ENCODE data around the gene AURKA. TPM values are rescaled to one million over a fixed set of nuclear protein-coding genes. Genes with fewer than 3 reads are reported as not detected.

AURKA gene
- total and polyA plus RNA-seq, 2 experiments from 2014 or later = 75.8 to 82.0 TPM

DNA sequence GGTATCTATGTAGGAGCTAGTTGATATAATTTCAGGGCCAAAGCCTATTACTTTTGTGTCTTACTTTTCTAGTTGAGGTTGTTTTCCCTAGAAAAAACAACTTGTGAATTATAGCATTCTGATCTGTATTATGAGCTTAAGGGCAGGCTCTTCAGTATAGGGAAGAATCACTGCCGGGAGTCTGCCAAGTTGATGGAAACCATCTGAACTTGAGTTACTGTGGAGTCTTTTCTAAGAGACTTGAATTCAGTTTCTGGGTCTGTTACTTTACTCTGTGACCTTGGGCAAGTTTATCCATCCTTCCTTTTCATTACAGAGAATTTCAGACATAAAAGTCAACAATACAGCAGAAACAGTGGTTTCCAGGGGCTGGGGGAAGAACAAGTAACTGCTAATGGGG, 17.9 kb upstream of the AURKA start:
- Mint-ChIP-seq H3K4me1 (no peaks in the 10 kb centered on the region), H3K36me3 (ENCODE audit: low read depth) (peaks cover 34% of the 10 kb centered on the region), H3K27me3 (ENCODE audit: insufficient read depth, low read depth, poor library complexity) (no peaks in the 10 kb centered on the region), H3K27ac (no peak overlapping the region), H3K9me3 (no peaks in the 10 kb centered on the region), H3K4me3 (no peak overlapping the region)
- ATAC-seq (no peak), DNase-seq (ENCODE audit: low spot score) (no peak)
- H3K4me2 ChIP-seq = no peak overlapping the region
- H3K9me2 ChIP-seq (ENCODE audit: insufficient read depth) = no peaks in the 10 kb centered on the region
- no peak for TF ChIP-seq STAT1 (IDR thresholded peaks at IDR 0.05; ENCODE audit: unreplicated experiment)
- TF ChIP-seq CREB1 (CRISPR knock-in tag; IDR thresholded peaks at IDR 0.05; ENCODE audit: low read depth) = no peak
- TF ChIP-seq, protein P1, sequence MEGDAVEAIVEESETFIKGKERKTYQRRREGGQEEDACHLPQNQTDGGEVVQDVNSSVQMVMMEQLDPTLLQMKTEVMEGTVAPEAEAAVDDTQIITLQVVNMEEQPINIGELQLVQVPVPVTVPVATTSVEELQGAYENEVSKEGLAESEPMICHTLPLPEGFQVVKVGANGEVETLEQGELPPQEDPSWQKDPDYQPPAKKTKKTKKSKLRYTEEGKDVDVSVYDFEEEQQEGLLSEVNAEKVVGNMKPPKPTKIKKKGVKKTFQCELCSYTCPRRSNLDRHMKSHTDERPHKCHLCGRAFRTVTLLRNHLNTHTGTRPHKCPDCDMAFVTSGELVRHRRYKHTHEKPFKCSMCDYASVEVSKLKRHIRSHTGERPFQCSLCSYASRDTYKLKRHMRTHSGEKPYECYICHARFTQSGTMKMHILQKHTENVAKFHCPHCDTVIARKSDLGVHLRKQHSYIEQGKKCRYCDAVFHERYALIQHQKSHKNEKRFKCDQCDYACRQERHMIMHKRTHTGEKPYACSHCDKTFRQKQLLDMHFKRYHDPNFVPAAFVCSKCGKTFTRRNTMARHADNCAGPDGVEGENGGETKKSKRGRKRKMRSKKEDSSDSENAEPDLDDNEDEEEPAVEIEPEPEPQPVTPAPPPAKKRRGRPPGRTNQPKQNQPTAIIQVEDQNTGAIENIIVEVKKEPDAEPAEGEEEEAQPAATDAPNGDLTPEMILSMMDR (conservative IDR thresholded peaks at IDR 0.05; ENCODE audit: low read depth in 2 of 2) = no peak
- no peak for TF ChIP-seq POLR2AphosphoS5 (IDR thresholded peaks at IDR 0.05; ENCODE audit: low read depth)
- no peak for TF ChIP-seq EZH2phosphoT487 (IDR thresholded peaks at IDR 0.05; ENCODE audit: unreplicated experiment)
- TF ChIP-seq, protein P2, sequence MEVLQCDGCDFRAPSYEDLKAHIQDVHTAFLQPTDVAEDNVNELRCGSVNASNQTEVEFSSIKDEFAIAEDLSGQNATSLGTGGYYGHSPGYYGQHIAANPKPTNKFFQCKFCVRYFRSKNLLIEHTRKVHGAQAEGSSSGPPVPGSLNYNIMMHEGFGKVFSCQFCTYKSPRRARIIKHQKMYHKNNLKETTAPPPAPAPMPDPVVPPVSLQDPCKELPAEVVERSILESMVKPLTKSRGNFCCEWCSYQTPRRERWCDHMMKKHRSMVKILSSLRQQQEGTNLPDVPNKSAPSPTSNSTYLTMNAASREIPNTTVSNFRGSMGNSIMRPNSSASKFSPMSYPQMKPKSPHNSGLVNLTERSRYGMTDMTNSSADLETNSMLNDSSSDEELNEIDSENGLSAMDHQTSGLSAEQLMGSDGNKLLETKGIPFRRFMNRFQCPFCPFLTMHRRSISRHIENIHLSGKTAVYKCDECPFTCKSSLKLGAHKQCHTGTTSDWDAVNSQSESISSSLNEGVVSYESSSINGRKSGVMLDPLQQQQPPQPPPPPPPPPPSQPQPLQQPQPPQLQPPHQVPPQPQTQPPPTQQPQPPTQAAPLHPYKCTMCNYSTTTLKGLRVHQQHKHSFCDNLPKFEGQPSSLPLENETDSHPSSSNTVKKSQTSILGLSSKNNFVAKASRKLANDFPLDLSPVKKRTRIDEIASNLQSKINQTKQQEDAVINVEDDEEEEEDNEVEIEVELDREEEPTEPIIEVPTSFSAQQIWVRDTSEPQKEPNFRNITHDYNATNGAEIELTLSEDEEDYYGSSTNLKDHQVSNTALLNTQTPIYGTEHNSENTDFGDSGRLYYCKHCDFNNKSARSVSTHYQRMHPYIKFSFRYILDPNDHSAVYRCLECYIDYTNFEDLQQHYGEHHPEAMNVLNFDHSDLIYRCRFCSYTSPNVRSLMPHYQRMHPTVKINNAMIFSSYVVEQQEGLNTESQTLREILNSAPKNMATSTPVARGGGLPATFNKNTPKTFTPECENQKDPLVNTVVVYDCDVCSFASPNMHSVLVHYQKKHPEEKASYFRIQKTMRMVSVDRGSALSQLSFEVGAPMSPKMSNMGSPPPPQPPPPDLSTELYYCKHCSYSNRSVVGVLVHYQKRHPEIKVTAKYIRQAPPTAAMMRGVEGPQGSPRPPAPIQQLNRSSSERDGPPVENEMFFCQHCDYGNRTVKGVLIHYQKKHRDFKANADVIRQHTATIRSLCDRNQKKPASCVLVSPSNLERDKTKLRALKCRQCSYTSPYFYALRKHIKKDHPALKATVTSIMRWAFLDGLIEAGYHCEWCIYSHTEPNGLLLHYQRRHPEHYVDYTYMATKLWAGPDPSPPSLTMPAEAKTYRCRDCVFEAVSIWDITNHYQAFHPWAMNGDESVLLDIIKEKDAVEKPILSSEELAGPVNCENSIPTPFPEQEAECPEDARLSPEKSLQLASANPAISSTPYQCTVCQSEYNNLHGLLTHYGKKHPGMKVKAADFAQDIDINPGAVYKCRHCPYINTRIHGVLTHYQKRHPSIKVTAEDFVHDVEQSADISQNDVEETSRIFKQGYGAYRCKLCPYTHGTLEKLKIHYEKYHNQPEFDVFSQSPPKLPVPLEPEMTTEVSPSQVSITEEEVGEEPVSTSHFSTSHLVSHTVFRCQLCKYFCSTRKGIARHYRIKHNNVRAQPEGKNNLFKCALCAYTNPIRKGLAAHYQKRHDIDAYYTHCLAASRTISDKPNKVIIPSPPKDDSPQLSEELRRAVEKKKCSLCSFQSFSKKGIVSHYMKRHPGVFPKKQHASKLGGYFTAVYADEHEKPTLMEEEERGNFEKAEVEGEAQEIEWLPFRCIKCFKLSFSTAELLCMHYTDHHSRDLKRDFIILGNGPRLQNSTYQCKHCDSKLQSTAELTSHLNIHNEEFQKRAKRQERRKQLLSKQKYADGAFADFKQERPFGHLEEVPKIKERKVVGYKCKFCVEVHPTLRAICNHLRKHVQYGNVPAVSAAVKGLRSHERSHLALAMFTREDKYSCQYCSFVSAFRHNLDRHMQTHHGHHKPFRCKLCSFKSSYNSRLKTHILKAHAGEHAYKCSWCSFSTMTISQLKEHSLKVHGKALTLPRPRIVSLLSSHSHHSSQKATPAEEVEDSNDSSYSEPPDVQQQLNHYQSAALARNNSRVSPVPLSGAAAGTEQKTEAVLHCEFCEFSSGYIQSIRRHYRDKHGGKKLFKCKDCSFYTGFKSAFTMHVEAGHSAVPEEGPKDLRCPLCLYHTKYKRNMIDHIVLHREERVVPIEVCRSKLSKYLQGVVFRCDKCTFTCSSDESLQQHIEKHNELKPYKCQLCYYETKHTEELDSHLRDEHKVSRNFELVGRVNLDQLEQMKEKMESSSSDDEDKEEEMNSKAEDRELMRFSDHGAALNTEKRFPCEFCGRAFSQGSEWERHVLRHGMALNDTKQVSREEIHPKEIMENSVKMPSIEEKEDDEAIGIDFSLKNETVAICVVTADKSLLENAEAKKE (CRISPR knock-in tag; IDR thresholded peaks at IDR 0.05) = no peak
- no peak for TF ChIP-seq ZNF114 (CRISPR knock-in tag; IDR thresholded peaks at IDR 0.05)
- no peak for TF ChIP-seq ZNF331 (CRISPR knock-in tag; IDR thresholded peaks at IDR 0.05; ENCODE audit: low read depth)
- TF ChIP-seq, protein P3, sequence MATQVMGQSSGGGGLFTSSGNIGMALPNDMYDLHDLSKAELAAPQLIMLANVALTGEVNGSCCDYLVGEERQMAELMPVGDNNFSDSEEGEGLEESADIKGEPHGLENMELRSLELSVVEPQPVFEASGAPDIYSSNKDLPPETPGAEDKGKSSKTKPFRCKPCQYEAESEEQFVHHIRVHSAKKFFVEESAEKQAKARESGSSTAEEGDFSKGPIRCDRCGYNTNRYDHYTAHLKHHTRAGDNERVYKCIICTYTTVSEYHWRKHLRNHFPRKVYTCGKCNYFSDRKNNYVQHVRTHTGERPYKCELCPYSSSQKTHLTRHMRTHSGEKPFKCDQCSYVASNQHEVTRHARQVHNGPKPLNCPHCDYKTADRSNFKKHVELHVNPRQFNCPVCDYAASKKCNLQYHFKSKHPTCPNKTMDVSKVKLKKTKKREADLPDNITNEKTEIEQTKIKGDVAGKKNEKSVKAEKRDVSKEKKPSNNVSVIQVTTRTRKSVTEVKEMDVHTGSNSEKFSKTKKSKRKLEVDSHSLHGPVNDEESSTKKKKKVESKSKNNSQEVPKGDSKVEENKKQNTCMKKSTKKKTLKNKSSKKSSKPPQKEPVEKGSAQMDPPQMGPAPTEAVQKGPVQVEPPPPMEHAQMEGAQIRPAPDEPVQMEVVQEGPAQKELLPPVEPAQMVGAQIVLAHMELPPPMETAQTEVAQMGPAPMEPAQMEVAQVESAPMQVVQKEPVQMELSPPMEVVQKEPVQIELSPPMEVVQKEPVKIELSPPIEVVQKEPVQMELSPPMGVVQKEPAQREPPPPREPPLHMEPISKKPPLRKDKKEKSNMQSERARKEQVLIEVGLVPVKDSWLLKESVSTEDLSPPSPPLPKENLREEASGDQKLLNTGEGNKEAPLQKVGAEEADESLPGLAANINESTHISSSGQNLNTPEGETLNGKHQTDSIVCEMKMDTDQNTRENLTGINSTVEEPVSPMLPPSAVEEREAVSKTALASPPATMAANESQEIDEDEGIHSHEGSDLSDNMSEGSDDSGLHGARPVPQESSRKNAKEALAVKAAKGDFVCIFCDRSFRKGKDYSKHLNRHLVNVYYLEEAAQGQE (IDR thresholded peaks at IDR 0.05; ENCODE audit: unreplicated experiment) = no peak
- TF ChIP-seq EZH2 (IDR thresholded peaks at IDR 0.05; ENCODE audit: low read depth, unreplicated experiment) = no peak
- TF ChIP-seq NANOG (IDR thresholded peaks at IDR 0.05; ENCODE audit: borderline replicate concordance) = no peak
- TF ChIP-seq, protein P4, sequence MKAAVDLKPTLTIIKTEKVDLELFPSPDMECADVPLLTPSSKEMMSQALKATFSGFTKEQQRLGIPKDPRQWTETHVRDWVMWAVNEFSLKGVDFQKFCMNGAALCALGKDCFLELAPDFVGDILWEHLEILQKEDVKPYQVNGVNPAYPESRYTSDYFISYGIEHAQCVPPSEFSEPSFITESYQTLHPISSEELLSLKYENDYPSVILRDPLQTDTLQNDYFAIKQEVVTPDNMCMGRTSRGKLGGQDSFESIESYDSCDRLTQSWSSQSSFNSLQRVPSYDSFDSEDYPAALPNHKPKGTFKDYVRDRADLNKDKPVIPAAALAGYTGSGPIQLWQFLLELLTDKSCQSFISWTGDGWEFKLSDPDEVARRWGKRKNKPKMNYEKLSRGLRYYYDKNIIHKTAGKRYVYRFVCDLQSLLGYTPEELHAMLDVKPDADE (IDR thresholded peaks at IDR 0.05) = no peak
- TF ChIP-seq JUNB (IDR thresholded peaks at IDR 0.05; ENCODE audit: unreplicated experiment) = no peak
- H3F3A ChIP-seq (replicated peaks; ENCODE audit: low read depth) = no peaks in the 10 kb centered on the region
- peaks cover 12% of the 10 kb centered on the region for H3K79me2 ChIP-seq (replicated peaks; ENCODE audit: insufficient read depth)
- no peak overlapping the region for H3K27ac ChIP-seq (ENCODE audit: low read depth)
- H3K4me3 ChIP-seq = no peak overlapping the region
- H2AFZ ChIP-seq = no peak overlapping the region
- no peaks in the 10 kb centered on the region for H3K4me1 ChIP-seq (ENCODE audit: insufficient read depth)
- H3K36me3 ChIP-seq (ENCODE audit: insufficient read depth) = peaks cover 9% of the 10 kb centered on the region
- H4K20me1 ChIP-seq (replicated peaks; ENCODE audit: insufficient read depth) = no peaks in the 10 kb centered on the region; the same call in 1 of the 2 replicates
- H3K27me3 ChIP-seq (ENCODE audit: insufficient read depth) = no peaks in the 10 kb centered on the region
